ENCODE data around the gene SEMA4B.
"Not testable (repeated sequence)": the region's sequence is repeated elsewhere in the genome, so short reads cannot be mapped to it uniquely, and the experiment has no call there.

The SEMA4B gene, protein sequence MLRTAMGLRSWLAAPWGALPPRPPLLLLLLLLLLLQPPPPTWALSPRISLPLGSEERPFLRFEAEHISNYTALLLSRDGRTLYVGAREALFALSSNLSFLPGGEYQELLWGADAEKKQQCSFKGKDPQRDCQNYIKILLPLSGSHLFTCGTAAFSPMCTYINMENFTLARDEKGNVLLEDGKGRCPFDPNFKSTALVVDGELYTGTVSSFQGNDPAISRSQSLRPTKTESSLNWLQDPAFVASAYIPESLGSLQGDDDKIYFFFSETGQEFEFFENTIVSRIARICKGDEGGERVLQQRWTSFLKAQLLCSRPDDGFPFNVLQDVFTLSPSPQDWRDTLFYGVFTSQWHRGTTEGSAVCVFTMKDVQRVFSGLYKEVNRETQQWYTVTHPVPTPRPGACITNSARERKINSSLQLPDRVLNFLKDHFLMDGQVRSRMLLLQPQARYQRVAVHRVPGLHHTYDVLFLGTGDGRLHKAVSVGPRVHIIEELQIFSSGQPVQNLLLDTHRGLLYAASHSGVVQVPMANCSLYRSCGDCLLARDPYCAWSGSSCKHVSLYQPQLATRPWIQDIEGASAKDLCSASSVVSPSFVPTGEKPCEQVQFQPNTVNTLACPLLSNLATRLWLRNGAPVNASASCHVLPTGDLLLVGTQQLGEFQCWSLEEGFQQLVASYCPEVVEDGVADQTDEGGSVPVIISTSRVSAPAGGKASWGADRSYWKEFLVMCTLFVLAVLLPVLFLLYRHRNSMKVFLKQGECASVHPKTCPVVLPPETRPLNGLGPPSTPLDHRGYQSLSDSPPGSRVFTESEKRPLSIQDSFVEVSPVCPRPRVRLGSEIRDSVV

DNA sequence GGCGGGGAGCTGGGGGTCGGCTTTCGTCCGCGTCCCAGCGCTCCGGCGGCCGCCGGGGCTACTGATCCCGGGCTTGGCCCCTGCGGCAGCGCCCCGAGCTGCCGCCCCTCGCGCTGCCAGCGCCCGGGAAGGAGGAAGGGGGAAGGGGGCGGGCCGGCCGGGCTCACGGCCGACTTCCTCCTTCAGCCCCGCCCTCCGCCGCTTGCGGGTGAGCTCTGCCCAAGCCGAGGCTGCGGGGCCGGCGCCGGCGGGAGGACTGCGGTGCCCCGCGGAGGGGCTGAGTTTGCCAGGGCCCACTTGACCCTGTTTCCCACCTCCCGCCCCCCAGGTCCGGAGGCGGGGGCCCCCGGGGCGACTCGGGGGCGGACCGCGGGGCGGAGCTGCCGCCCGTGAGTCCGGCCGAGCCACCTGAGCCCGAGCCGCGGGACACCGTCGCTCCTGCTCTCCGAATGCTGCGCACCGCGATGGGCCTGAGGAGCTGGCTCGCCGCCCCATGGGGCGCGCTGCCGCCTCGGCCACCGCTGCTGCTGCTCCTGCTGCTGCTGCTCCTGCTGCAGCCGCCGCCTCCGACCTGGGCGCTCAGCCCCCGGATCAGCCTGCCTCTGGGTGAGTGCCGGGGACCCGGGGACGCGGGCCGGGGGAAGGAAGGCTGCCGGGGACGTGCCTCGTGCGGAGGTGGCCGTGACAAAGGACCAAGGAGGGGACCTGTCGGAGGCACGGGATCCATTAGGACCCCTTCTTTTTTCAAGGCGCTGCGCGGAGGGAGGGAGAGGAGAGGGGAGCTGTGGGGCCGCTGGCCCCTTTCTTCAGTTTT is at the start of gene SEMA4B:
TSS of gene SEMA4B (plus strand) at position 201 of the 814 bp plus-strand sequence. CDS start at position 450, 249 bp downstream.
- peak; percentile 19 to 44 for DNase-seq (ENCODE audit: low read depth in 2 of 2)

DNA sequence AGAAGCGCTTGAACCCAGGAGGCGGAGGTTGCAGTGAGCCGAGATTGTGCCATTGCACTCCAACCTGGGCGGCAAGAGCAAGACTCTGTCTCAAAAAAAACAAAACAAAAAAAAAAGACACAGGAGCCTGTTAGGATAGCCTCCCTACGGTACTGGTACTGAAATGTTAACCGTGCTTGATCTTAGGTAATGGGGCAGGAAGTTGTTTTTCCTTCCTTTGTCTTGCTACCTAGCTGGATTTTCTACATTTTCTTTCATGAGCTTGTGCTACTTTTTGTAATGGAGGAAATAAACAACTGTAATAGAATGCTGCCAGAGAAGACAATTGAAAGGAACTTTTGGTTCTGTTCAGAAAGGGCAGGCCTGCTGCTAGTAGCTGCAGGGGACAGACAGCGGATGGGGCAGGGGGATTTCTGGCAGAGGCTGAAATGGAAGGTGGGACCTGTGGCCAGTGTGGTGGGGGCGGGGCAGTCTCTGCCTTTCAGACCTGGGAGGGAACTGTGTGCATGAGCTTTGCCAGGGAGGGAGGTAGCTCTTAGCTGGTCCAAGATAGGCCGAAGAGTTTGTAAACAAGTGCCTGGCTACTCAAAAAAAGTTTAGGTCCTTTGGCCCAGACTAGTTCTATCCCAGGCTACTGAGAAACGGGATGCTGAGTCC is 49.0 kb upstream of the SEMA4B start:
- no peak for DNase-seq (ENCODE audit: low read depth in 2 of 2)

DNA sequence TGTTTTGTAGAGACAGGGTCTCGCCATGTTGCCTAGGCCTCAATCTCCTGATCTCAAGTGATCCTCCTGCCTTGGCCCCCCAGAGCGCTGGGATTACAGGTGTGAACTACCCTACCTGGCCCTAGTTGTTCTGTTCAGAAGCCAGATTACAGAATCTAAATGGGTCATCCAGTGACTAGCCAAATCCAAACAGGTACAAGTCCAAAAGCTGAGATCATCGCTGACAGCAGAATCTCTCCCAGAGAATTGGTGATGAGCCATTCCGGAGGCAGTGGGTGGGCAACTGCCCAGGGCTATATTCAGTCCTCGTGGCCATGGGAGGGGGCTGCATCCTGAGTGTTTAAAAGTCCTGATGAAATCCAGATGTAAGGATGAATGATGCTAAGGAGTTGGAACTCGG is 47.5 kb upstream of the SEMA4B start:
- DNase-seq (ENCODE audit: low read depth in 2 of 2), result no peak

DNA sequence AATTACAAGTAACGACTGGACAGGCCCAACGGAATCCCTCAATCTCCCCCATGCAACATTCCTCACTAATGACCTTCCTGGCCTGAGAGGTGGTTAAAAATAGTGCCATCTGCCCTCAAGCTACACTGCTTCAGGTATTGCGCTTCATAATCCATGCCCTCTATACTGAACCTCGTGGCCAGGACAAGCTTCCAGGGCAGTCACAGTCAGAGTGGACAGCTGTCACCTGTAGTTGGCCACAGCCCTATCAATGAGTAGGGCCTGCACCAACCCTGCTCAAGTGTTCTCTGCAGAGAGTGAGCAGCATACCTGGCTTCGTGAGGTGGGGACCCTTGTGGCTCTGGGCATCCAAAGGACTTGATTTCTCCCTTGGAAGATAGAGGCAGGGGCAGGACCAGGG is 46.9 kb upstream of the SEMA4B start:
- no peak for DNase-seq (ENCODE audit: low read depth in 2 of 2)

DNA sequence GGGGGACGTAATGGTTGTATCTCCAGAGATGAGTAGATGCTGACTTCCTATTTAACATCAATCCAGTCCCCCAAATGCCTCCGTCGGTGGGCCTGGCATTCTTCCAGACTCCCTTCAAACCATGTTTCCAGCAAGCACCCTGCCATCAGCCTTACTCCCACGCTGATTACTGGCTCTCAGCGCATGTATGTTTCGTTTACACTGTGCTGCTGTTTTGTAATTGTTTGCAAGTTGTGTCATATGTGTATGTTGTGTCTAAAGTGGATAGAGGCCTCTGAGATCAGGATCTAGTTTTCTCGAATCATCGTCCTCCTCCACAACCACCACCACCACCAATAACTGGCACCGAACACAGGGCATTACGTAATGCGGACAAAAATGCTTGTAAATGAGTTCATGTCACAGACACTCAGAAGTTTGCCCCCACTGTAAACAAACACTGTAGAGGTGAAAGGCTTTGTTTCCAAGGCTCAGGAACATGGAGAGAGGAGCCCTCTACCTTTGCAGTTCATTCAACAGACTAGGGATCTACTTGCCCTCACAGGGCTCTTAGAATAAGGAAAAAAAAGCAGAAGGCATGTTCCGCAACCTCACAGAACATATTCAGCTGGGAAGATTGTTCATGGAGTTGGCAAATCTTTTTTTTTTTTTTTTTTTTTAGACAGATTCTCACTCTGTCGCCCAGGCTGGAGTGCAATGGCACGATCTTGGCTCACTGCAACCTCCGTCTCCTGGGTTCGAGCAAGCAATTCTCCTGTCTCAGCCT is 46.1 kb upstream of the SEMA4B start:
- DNase-seq (ENCODE audit: low read depth in 2 of 2), result no peak

DNA sequence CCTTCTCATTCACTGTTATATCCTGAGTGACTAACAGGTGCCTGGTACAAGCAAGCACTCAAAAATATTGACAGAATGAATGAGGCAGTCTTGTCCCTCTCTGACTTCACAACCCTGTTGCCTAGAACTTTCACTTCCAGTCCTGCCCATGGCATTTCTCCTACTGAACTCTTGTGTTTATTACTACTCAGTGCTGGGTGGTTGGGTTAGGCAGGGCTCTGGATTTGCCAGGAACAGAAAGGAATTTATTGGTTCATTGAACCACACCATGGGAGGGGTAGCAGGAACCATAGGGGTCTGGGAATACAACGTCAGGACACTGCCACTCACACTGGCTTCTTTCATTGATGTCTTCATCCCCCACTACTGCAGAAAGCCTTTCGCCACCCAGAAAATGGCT is 41.9 kb upstream of the SEMA4B start:
- no peak for DNase-seq (ENCODE audit: low read depth in 2 of 2)

DNA sequence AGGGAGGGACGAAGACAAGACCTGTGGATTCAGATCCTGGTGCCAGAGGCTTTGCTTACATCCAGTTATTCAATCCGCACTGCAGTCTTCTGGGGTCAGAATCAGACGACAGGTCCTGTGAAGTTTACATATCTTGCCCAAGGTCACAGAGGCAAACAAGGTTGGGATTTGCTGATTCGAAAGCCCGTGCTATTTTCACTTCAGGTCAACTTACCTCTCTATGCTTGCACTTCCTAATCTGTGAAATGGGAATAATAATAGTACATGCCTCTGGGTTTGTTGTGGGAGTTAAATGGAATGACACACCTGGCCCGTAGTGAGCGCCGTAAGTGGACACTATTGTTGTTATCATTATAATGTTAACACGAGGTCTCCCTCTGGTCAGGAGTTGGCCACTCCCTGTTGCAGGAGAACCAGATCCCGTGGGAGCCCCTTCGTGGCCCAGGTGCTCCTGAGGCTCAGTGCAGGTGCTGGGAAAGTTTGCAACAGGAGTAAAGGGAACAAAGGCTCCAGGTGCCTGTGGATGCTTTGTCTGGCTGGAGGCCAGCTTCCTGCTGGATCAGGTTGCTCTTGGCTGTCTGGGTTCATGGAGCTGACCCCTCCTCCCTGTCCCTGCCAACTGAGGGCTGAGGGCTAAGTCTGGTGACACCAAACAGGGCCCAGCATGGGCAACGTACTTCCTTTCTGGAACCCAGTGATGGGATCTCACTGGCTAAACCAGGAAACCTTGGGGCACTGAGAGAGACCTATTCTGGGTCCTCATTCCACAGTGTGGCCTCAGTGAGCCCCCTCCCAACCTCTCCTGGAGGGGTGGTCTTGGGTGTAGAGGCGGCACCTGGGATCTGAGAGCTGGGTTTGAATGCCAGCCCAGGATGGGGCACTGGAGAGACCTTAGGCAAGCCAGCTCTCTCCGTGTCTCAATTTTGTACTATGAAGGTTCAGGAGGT is 40.1 kb upstream of the SEMA4B start:
- DNase-seq (ENCODE audit: low read depth in 2 of 2), result no peak

DNA sequence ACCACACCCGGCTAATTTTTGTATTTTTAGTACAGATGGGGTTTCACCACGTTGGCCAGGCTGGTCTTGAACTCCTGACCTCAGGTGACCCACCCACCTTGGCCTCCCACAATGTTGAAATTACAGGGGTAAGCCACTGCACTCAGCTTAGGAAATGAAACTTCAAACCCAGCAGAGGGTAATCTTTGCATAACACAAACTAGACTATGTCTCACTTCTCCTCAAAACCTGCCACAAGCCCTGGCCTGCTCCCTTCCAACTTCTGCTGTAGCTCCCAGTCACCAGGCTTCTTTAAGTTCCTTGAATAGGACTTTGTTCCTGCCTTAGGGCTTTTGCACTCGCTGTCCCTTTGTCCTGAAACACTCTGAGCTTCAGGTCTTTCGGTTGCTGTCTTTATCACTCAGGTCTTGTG is 39.2 kb upstream of the SEMA4B start:
- no peak for DNase-seq (ENCODE audit: low read depth in 2 of 2)

DNA sequence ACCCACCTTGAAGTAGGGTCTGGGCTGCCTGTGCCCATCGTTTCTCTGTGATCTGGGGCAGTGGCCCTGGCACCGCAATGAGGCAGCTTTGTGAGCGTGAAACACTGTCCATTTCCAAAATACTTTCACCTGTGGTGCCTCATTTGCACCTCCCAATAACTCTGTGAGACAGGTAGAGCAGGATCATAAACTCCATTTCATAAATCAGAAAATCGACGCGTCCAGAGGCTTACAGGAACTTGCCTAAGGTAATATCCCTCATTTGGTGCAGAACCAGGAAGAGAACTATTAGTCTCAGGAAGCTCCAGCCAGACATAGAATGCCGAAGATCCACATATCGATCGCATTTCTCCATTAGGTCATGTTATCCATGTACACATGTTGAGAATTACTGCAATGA is 38.2 kb upstream of the SEMA4B start:
- no peak for DNase-seq (ENCODE audit: low read depth in 2 of 2)

DNA sequence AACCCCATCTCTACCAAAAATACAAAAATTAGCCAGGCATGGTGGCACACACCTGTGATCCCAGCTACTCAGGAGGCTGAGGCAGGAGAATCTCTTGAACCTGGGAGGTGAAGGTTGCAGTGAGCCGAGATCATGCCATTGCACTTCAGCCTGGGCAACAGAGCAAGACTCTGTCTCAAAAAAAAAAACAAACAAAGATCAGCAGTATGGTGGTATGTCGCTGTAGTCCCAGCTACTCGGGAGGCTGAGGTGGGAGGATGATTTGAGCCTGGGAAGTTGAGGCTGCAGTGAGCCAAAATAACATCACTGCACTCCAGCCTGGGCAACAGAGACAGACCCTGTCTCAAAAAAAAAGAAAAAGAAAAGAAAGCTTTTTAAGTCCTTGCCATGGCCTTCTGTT is 36.9 kb upstream of the SEMA4B start:
- DNase-seq (ENCODE audit: low read depth in 2 of 2), result not testable (repeated sequence)

DNA sequence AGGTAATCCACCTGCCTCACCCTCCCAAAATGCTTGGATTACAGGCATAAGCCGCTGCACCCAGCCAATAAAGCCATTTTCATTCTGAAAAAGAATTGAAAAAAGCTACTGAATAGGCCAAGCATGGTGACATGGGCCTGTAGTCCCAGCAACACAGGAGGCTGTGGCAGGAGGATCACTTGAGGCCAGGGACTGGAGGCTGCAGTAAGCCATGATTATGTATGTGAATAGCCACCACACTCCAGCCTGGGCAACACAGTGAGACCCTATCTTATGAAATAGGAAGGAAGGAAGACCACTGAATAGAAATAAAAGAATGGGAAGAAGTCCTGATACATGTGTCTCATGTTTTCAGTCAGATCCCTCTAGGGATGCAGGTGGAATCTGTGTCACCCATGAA is 36.0 kb upstream of the SEMA4B start:
- no peak for DNase-seq (ENCODE audit: low read depth in 2 of 2)

DNA sequence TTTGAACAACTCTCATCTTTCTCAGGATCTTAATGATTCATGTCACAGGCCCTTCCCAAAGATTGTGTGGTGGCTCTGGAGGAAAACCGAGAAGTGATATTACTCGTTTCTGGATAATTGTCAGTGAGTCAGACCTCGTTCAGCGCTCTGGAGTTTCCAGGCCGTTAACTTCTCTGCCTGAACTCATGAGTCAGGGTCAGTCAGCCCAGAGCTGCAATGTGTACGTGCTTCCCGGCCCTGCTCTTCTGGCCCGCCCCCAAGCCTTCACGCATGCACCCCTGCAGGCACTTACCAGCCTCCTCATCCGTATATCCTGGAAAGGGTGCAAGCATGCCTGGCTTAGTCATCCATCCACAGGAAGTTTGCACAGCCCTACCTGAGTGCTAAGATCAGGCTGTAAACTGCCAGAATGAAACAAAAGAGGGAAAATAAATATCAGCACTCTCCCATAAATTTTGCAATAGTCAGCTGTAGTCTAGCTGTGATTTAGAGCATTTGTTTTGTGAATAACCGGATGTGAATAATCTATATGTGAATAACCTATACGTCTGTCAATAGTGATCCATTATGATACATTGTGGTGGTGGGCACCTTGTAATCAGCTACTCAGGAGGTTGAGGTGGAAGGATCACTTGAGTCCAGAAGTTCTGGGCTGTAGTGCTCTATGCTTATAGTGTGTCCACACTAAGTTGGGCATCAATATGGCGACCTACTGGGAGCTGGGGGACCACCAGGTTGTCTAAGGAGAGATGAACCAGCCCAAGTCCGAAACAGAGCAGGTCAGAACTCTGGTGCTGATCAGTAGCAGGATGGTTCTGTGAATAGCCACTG is 35.3 kb upstream of the SEMA4B start:
- no peak for DNase-seq (ENCODE audit: low read depth in 2 of 2)

DNA sequence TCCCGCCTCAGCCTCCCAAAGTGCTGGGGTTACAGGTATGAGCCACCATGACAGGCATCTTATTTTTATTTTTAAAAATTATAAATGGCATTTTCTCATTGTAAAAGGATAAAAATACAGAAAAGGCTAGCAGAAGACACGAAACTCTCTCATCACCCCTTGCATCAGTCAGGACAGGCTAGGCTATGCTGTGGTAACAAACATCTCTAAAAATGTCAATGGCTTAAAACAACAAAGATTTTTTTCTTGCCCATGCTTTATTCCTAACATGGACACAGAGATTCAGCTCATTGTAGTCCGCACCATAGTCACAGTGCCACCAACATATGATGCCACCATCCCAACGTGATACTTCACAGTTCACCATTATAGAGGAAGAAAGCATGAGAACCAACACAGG is 34.0 kb upstream of the SEMA4B start:
- DNase-seq (ENCODE audit: low read depth in 2 of 2), result no peak

DNA sequence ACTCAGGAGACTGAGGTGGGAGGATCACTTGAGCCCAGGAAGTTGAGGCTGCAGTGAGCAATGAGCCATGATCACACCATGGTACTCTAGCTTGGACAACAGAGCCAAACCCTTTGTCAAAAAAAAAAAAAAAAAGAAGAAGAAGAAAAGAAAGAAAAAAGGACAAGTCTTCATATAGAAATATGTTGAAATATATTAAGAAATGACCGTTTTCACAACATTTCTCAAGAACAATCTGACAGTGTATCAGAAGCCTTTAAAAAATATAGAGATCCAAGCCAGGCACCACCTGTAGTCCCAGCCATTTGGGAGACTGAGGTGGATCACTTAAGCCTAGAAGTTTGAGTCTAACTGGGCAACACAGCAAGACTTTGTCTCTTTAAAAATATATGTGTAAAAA is 29.5 kb upstream of the SEMA4B start:
- no peak for DNase-seq (ENCODE audit: low read depth in 2 of 2)

DNA sequence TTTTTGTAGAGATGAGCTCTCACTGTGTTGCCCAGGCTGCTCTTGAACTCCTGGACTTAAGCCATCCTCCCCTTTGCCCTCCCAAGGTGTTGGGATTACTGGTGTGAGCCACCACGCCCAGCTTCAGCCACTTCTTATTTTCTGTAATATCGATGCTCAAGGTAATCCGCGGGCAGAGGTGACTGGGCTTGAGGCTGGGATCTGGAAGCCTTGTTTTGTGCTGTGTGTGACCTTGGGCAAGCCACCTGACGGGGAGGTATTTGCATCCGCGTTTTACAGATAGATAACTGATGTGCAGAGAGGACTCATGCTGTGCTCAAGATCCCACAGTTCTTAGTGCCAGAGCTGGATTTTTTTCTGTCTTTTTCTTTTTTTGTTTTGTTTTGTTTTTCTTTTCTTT is 27.8 kb upstream of the SEMA4B start:
- DNase-seq (ENCODE audit: low read depth in 2 of 2), result no peak

DNA sequence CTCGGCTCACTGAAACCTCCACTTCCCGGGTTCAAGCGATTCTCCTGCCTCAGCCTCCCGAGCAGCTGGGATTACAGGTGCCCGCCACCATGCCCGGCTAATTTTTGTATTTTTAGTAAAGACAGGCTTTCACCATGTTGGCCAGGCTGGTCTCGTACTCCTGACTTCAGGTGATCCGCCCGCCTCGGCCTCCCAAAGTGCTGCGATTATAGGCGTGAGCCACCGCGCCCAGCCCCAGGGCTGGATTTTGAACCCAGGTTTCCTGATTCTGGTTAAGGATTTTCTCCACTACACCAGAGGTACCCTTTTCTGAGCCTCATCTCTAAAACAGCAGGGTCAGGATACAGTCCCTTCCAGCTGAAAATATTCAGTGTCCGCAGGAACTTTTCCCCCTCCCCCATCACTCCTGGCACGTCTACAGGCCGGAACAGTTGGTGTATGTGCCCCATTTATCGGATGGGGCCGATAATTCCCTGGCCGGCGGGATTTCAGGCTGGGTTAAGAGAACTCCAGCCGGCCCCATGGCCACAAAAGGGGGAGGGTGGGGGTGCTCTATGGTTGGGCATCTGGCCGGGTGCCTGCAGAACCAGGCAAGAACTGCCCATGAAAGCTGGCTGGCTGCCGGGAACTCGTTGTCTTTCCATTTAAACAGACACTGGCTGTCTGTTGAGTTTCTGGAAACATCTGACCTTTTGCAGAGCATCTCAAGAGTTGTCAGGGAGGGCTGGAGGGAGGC is 26.8 kb upstream of the SEMA4B start:
- no peak for DNase-seq (ENCODE audit: low read depth in 2 of 2)

DNA sequence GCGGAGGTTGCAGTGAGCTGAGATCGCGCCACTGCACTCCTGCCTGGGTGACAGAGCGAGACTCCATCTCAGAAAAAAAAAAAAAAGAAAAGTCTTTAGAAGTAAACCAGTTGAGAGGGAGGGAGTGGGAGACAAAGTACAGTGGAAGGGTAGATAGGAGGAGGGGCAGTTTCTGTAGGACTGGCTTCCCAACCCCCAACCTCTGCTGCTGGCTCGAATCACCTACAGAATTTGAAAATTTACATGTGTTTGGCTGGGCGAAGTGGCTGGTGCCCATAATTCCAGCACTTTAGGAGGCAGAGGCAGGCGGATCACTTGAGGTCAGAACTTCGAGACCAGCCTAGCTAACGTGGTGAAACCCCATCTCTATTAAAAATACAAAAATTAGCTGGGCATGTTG is 24.1 kb upstream of the SEMA4B start:
- no peak for DNase-seq (ENCODE audit: low read depth in 2 of 2)
